H1 (cell line): Measurements from ENCODE around the gene PNCK. TPM values are rescaled to one million over a fixed set of nuclear protein-coding genes. Genes with fewer than 3 reads are reported as not detected.

Experiments used
- CHD7 ChIP-seq: fragments of 300-600 bp; sonication (generic); IDR thresholded peaks from 2 replicates; pipeline ENCODE4 v1.7.1; 2012; ENCODE audit warnings: low read length, moderate library complexity, mild to moderate bottlenecking, inconsistent platforms; ENCODE audit not compliant: insufficient replicate concordance
- polyA plus RNA-seq, 7 experiments: library from polyadenylated mRNA; depleted of rRNA in 3 of 7; stranded (reverse) in 5 of 7; unstranded in 2 of 7; fragments of >200 nt in 5 of 7; fragments of 200-250 nt in 2 of 7; gene quantifications; 1 replicate in 5 of 7; 2 replicates in 1 of 7; 4 replicates in 1 of 7; pipeline versions ENCODE4 v1.2.1 to v1.2.3, GENCODE V29; 2011 to 2013; ENCODE audit warnings: missing spikeins in 2 of 7, mixed read lengths in 2 of 7
- total RNA-seq: library from RNA; stranded (reverse); fragmentation: NEBNext Ultra II Directional; extraction: Animal tissue kit (Norgen Biotek cat#: 25700); gene quantifications from 2 replicates; pipeline ENCODE4 v1.2.1, GENCODE V29; 2021

PNCK gene
- total and polyA plus RNA-seq, 2 of the 8 experiments (the other 6 are each of a cell fraction or from before 2014, with no cell fraction given) = 6.2 to 6.3 TPM

- no peak for TF ChIP-seq CHD7
Observed at GRCh38 chrX:153688071-153688470, 14.5 kb upstream of the PNCK start (continued).
